ENCODE data around the gene COA5. TPM values are rescaled to one million over a fixed set of nuclear protein-coding genes. Genes with fewer than 3 reads are reported as not detected.

The COA5 gene
- total and polyA plus RNA-seq, 4 donors = 20.2 to 60.7 (median 38.6) TPM

- Histone ChIP-seq H3K4me3 (no peak overlapping the region), H3K27me3 (ENCODE audit: control insufficient read depth in 3 of 3, insufficient read depth in 3 of 3, low read length in 2 of 3) (no peaks in the 10 kb centered on the region), H3K9me3 (ENCODE audit: control insufficient read depth in 4 of 4, insufficient read depth in 3 of 4, low read length in 3 of 4) (no peaks in the 10 kb centered on the region), H3K36me3 (ENCODE audit: control insufficient read depth in 4 of 4, insufficient read depth in 4 of 4, low read length in 4 of 4) (peaks cover 7 to 45% (median 26%) of the 10 kb centered on the region in 4 donors), H3K9ac (ENCODE audit: insufficient read depth in 1 of 2, low read length in 2 of 2) (no peak overlapping the region), H3K4me1 (ENCODE audit: control insufficient read depth in 5 of 5, insufficient read depth in 5 of 5, low read length in 5 of 5) (peaks cover 0 to under 1% (median 0%) of the 10 kb centered on the region in 5 donors), H3K27ac (ENCODE audit: low read depth in 1 of 2, low read length in 1 of 2) (no peak overlapping the region)
- DNase-seq = no peak
- no peak for ATAC-seq (ENCODE audit: insufficient read depth, low FRiP score)
- TF ChIP-seq CTCF (IDR thresholded peaks at IDR 0.05; ENCODE audit: control extremely low read depth, extremely low read depth) = no peak
- 82 to 85% methylated on average over 5 of the region's 5 CpGs for WGBS, 2 donors
Observed at GRCh38 chr2:98556344-98557033, 51.8 kb downstream of the COA5 start.

GRCh38 chr2:98555696-98556095 lies 52.6 kb downstream of the COA5 start:
- Histone ChIP-seq H3K4me3 (no peak overlapping the region), H3K4me1 (ENCODE audit: control insufficient read depth in 5 of 5, insufficient read depth in 5 of 5, low read length in 5 of 5) (no peaks in the 10 kb centered on the region), H3K27ac (ENCODE audit: low read depth in 1 of 2, low read length in 1 of 2) (no peak overlapping the region), H3K9me3 (ENCODE audit: control insufficient read depth in 4 of 4, insufficient read depth in 3 of 4, low read length in 3 of 4) (no peaks in the 10 kb centered on the region), H3K27me3 (ENCODE audit: control insufficient read depth in 3 of 3, insufficient read depth in 3 of 3, low read length in 2 of 3) (no peaks in the 10 kb centered on the region), H3K9ac (ENCODE audit: insufficient read depth in 1 of 2, low read length in 2 of 2) (no peak overlapping the region), H3K36me3 (ENCODE audit: control insufficient read depth in 4 of 4, insufficient read depth in 4 of 4, low read length in 4 of 4) (peaks cover 7 to 45% (median 28%) of the 10 kb centered on the region in 4 donors)
- TF ChIP-seq CTCF (IDR thresholded peaks at IDR 0.05; ENCODE audit: control extremely low read depth, extremely low read depth) = no peak
- WGBS, 2 donors = 95 to 98% methylated on average over 8 of the region's 8 CpGs
- ATAC-seq (ENCODE audit: insufficient read depth, low FRiP score) = no peak
- DNase-seq = no peak

GRCh38 chr2:98554116-98554861 lies 54.0 kb downstream of the COA5 start:
- 91 to 93% methylated on average over 10 of the region's 10 CpGs for WGBS, 2 donors
- Histone ChIP-seq H3K9ac (ENCODE audit: insufficient read depth in 1 of 2, low read length in 2 of 2) (no peak overlapping the region), H3K4me3 (no peak overlapping the region), H3K9me3 (ENCODE audit: control insufficient read depth in 4 of 4, insufficient read depth in 3 of 4, low read length in 3 of 4) (no peaks in the 10 kb centered on the region), H3K27ac (ENCODE audit: low read depth in 1 of 2, low read length in 1 of 2) (no peak overlapping the region), H3K27me3 (ENCODE audit: control insufficient read depth in 3 of 3, insufficient read depth in 3 of 3, low read length in 2 of 3) (no peaks in the 10 kb centered on the region), H3K36me3 (ENCODE audit: control insufficient read depth in 4 of 4, insufficient read depth in 4 of 4, low read length in 4 of 4) (peaks cover 7 to 43% (median 23%) of the 10 kb centered on the region in 4 donors), H3K4me1 (ENCODE audit: control insufficient read depth in 5 of 5, insufficient read depth in 5 of 5, low read length in 5 of 5) (no peaks in the 10 kb centered on the region)
- ATAC-seq (ENCODE audit: insufficient read depth, low FRiP score) (no peak), DNase-seq (no peak)
- TF ChIP-seq CTCF (IDR thresholded peaks at IDR 0.05; ENCODE audit: control extremely low read depth, extremely low read depth) = no peak
